ENCODE results near the gene PRCP. TPM values are rescaled to one million over a fixed set of nuclear protein-coding genes. Genes with fewer than 3 reads are reported as not detected.

The PRCP gene
- total and polyA plus RNA-seq, 7 donors: 11.5 to 23.5 (median 12.1) TPM

- no peak overlapping the region for H3K4me3 ChIP-seq
- H3K4me1 ChIP-seq: no peaks in the 10 kb centered on the region
- 91 to 100% (median 97%) methylated on average over 2 of the region's 2 CpGs for WGBS, 3 donors
- H3K9me3 ChIP-seq: no peaks in the 10 kb centered on the region
- no peaks in the 10 kb centered on the region for H3K36me3 ChIP-seq (ENCODE audit: insufficient read depth in 1 of 2, low read depth in 1 of 2)
- TF ChIP-seq, protein P1, sequence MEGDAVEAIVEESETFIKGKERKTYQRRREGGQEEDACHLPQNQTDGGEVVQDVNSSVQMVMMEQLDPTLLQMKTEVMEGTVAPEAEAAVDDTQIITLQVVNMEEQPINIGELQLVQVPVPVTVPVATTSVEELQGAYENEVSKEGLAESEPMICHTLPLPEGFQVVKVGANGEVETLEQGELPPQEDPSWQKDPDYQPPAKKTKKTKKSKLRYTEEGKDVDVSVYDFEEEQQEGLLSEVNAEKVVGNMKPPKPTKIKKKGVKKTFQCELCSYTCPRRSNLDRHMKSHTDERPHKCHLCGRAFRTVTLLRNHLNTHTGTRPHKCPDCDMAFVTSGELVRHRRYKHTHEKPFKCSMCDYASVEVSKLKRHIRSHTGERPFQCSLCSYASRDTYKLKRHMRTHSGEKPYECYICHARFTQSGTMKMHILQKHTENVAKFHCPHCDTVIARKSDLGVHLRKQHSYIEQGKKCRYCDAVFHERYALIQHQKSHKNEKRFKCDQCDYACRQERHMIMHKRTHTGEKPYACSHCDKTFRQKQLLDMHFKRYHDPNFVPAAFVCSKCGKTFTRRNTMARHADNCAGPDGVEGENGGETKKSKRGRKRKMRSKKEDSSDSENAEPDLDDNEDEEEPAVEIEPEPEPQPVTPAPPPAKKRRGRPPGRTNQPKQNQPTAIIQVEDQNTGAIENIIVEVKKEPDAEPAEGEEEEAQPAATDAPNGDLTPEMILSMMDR (IDR thresholded peaks at IDR 0.05): no peak
- intact Hi-C loops (cut with DNase I): no loop called here
- ATAC-seq: no peak
- DNase-seq: no peak
- H3K27ac ChIP-seq: no peak overlapping the region
- H3K27me3 ChIP-seq (ENCODE audit: insufficient read depth in 3 of 3, low read length in 2 of 3): no peaks in the 10 kb centered on the region
These were observed 42.1 kb upstream of the PRCP start for GRCh38 chr11:82942376-82942775.

GRCh38 chr11:82939456-82939855 lies 39.2 kb upstream of the PRCP start:
- WGBS, 3 donors: 95 to 98% (median 97%) methylated on average over 2 of the region's 2 CpGs
- intact Hi-C loops (cut with DNase I): no loop called here
- Histone ChIP-seq H3K27ac (no peak overlapping the region), H3K27me3 (ENCODE audit: insufficient read depth in 3 of 3, low read length in 2 of 3) (no peaks in the 10 kb centered on the region), H3K9me3 (no peaks in the 10 kb centered on the region), H3K36me3 (ENCODE audit: insufficient read depth in 1 of 2, low read depth in 1 of 2) (no peaks in the 10 kb centered on the region), H3K4me3 (no peak overlapping the region), H3K4me1 (no peaks in the 10 kb centered on the region)
- ATAC-seq (no peak), DNase-seq (no peak)
- TF ChIP-seq, protein P1 (IDR thresholded peaks at IDR 0.05): no peak

DNA sequence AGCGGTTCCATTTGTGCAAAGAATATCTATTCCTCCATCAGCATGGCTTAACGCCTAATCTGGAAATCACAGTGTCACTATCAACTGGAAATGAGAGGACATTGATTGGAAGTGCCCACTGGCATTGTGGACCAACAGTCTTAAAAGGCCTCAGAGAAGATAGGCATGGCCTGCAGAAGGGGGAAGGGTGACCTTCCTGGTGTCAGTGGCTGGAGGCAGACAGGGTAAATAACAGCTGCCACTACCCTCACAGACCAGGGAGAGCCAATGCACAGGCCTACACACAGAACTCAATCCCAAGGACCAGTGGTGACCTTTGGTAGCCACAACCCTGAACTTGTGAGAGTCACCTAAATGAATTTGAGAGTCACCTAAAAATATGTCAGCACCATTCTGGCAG lies 37.3 kb upstream of the PRCP start:
- WGBS, 3 donors: 97 to 100% (median 98%) methylated on average over 2 of the region's 2 CpGs
- Histone ChIP-seq H3K9me3 (no peaks in the 10 kb centered on the region), H3K27ac (no peak overlapping the region), H3K27me3 (ENCODE audit: insufficient read depth in 3 of 3, low read length in 2 of 3) (no peaks in the 10 kb centered on the region), H3K36me3 (ENCODE audit: insufficient read depth in 1 of 2, low read depth in 1 of 2) (no peaks in the 10 kb centered on the region), H3K4me1 (no peaks in the 10 kb centered on the region), H3K4me3 (no peak overlapping the region)
- DNase-seq: no peak
- TF ChIP-seq, protein P1 (IDR thresholded peaks at IDR 0.05): no peak
- no peak for ATAC-seq
- intact Hi-C loops (cut with DNase I): no loop called here

DNA sequence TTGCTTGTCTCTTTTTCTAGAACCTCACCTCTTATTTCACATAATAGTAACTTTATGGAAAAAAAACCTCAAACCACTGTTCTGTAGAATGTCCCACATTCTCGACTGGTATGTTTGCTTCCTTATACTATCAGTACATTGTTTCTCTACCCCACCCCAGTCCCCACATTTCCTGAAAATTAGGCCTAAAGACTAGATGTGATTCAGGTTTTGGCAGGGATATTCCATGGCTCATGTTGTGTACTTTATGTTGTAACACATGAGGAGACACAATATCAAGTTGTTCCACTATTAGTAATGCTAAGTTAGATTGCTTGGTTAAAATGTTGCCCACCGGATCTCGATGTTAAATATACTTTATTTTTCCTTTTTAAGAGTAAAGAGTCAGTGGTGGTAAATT lies 36.0 kb upstream of the PRCP start:
- Histone ChIP-seq H3K4me1 (no peaks in the 10 kb centered on the region), H3K27ac (no peak overlapping the region), H3K27me3 (ENCODE audit: insufficient read depth in 3 of 3, low read length in 2 of 3) (no peaks in the 10 kb centered on the region), H3K36me3 (ENCODE audit: insufficient read depth in 1 of 2, low read depth in 1 of 2) (no peaks in the 10 kb centered on the region), H3K4me3 (no peak overlapping the region), H3K9me3 (no peaks in the 10 kb centered on the region)
- TF ChIP-seq, protein P1 (IDR thresholded peaks at IDR 0.05): no peak
- 92 to 97% (median 94%) methylated on average over 3 of the region's 3 CpGs for WGBS, 3 donors
- intact Hi-C loops (cut with DNase I): no loop called here
- ATAC-seq (no peak), DNase-seq (no peak)

DNA sequence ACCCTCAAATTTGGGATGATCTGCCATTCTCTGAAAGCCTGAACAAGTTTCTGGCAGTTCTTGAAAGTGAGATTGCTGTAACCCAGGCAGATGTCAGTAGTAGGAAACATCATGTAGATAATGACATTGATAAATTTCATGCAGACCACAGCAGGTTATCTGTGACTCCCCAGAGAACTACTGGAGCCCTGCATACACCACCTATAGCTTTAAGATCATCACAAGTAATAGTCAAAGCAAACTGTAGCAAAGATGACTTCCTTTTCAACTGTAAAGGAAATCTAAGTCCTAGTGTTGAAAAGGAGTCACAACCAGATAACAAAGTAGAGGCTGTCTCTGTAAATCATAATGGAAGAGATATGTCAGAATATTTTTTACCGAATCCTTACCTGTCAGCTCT lies 32.3 kb upstream of the PRCP start:
- Histone ChIP-seq H3K27me3 (ENCODE audit: insufficient read depth in 3 of 3, low read length in 2 of 3) (no peaks in the 10 kb centered on the region), H3K9me3 (no peaks in the 10 kb centered on the region), H3K27ac (no peak overlapping the region), H3K36me3 (ENCODE audit: insufficient read depth in 1 of 2, low read depth in 1 of 2) (no peaks in the 10 kb centered on the region), H3K4me1 (no peaks in the 10 kb centered on the region), H3K4me3 (no peak overlapping the region)
- DNase-seq: no peak
- TF ChIP-seq, protein P1 (IDR thresholded peaks at IDR 0.05): no peak
- no peak for ATAC-seq
- WGBS, 3 donors: 95 to 100% (median 97%) methylated on average over 1 of the region's 1 CpG
- intact Hi-C loops (cut with DNase I): no loop called here

Measured in psoas muscle (tissue), 8 donors.